GM12878 (cell line): ENCODE data around the gene PRUNE2. TPM values are rescaled to one million over a fixed set of nuclear protein-coding genes. Genes with fewer than 3 reads are reported as not detected.

ENCODE experiments used
- ATAC-seq: fragments of 200-7000 bp; cut with Tn5 transposase; 3 replicates; pipeline ENCODE4 v1.9.1; 2020; ENCODE audit warnings: mild to moderate bottlenecking, moderate library complexity
- BruUV-seq: library from RNA; stranded (reverse); fragments of 400-500 nt; replicated peaks from 2 replicates; lab custom pipeline; 2021; lab: Mats Ljungman, UMichigan
- CTCF ChIA-PET: fragments of 300-600 bp; sonication (Branson Sonifier 250); formaldehyde crosslinking; extraction: SDS; loops from one replicate; lab custom pipeline; 2021; ENCODE audit warnings: inconsistent platforms; lab: Yijun Ruan, JAX
- POLR2A ChIA-PET: fragments of 350-600 bp; formaldehyde crosslinking; extraction: SDS; loops from one replicate; lab custom pipeline; 2021; ENCODE audit warnings: inconsistent platforms; lab: Charles Lee
- RAD21 ChIA-PET: fragments of 300-600 bp; sonication (Branson Sonifier 250); formaldehyde crosslinking; loops from one replicate; lab custom pipeline; 2023; ENCODE audit warnings: antibody characterized with exemption; ENCODE audit not compliant: unreplicated experiment; lab: Charles Lee
- SMC1A ChIA-PET: fragments of 300-600 bp; sonication (Branson Sonifier 250); formaldehyde crosslinking; loops from one replicate; lab custom pipeline; 2023; ENCODE audit not compliant: unreplicated experiment, uncharacterized antibody; lab: Charles Lee
- DNase-seq: peaks from one replicate; pipeline ENCODE4 v3.0.0-alpha.2; 2011; ENCODE audit warnings: low read depth, low spot score
- FAIRE-seq: peaks from 3 replicates; lab custom pipeline; 2011; peaks lifted over from hg19 to GRCh38; lab: Jason Lieb, UNC
- H2AFZ ChIP-seq: 2 replicates; pipeline ENCODE4 v1.6.0; 2011; ENCODE audit warnings: low read depth, low read length, control low read depth; ENCODE audit not compliant: control insufficient read depth
- H3K27ac ChIP-seq: 2 replicates; pipeline ENCODE4 v1.5.1; 2011; ENCODE audit warnings: control low read depth; ENCODE audit not compliant: control insufficient read depth, insufficient read depth
- H3K27me3 ChIP-seq, 2 experiments: replicated peaks in 1 of 2; 2 replicates each; pipeline versions ENCODE4 v1.6.0 to v1.6.1; 2011; ENCODE audit warnings: low read length in 1 of 2; ENCODE audit not compliant: control insufficient read depth in 2 of 2, insufficient read depth in 2 of 2
- H3K36me3 ChIP-seq, 2 experiments: 2 replicates each; pipeline ENCODE4 v1.5.1; 2011; ENCODE audit warnings: low read length in 1 of 2; ENCODE audit not compliant: control insufficient read depth in 2 of 2, insufficient read depth in 2 of 2
- H3K4me1 ChIP-seq: 2 replicates; pipeline ENCODE4 v1.6.1; 2011; ENCODE audit warnings: mild to moderate bottlenecking, low read length, moderate library complexity, mixed read lengths; ENCODE audit not compliant: control insufficient read depth, insufficient read depth
- H3K4me2 ChIP-seq: 2 replicates; pipeline ENCODE4 v1.6.0; 2011; ENCODE audit warnings: control low read depth; ENCODE audit not compliant: control insufficient read depth, insufficient read depth
- H3K4me3 ChIP-seq: fragments of 200-600 bp; sonication (generic); 2 replicates; pipeline ENCODE4 v1.5.1; 2016
- H3K79me2 ChIP-seq: 2 replicates; pipeline ENCODE4 v1.6.0; 2011; ENCODE audit warnings: low read length; ENCODE audit not compliant: control insufficient read depth, insufficient read depth
- H3K9ac ChIP-seq: 2 replicates; pipeline ENCODE4 v1.8.0; 2011; ENCODE audit warnings: low read length, control low read depth, mixed read lengths; ENCODE audit not compliant: control insufficient read depth, insufficient read depth
- H3K9me3 ChIP-seq: replicated peaks from 3 replicates; pipeline ENCODE4 v1.5.1; 2011; ENCODE audit warnings: mild to moderate bottlenecking, low read length; ENCODE audit not compliant: control insufficient read depth, insufficient read depth
- H4K20me1 ChIP-seq: 2 replicates; pipeline ENCODE4 v1.6.0; 2011; ENCODE audit not compliant: control insufficient read depth, insufficient read depth
- ATF7 ChIP-seq: fragments of 450-650 bp; IDR thresholded peaks from 2 replicates; pipeline ENCODE4 v1.6.1; 2016; ENCODE audit warnings: low read depth, mild to moderate bottlenecking
- BCL3 ChIP-seq: IDR thresholded peaks from 2 replicates; pipeline ENCODE4 v1.6.1; 2011; ENCODE audit warnings: borderline replicate concordance, low read depth, mild to moderate bottlenecking, moderate library complexity, low read length; ENCODE audit not compliant: insufficient read depth, poor library complexity, severe bottlenecking
- EP300 ChIP-seq, 2 experiments: fragments of 150-350 bp in 1 of 2; IDR thresholded peaks; 2 replicates each; pipeline ENCODE4 v1.6.1; 2011 to 2012; ENCODE audit warnings: low read depth in 2 of 2, low read length in 2 of 2, borderline replicate concordance in 1 of 2, improper control_type of control experiment in 1 of 2, inconsistent platforms in 1 of 2; ENCODE audit not compliant: control insufficient read depth in 1 of 2
- FOXM1 ChIP-seq: IDR thresholded peaks from 2 replicates; pipeline ENCODE4 v1.6.1; 2012; ENCODE audit warnings: low read depth, mild to moderate bottlenecking, inconsistent platforms, low read length, moderate library complexity
- IRF4 ChIP-seq: IDR thresholded peaks from 2 replicates; pipeline ENCODE4 v1.6.1; 2011; ENCODE audit warnings: low read depth, low read length
- MAX ChIP-seq: IDR thresholded peaks from 2 replicates; pipeline ENCODE4 v1.6.1; 2012; ENCODE audit warnings: low read depth, low read length, improper control_type of control experiment
- MXI1 ChIP-seq: fragments of 150-350 bp; IDR thresholded peaks from 2 replicates; pipeline ENCODE4 v1.6.1; 2011; ENCODE audit warnings: low read depth, mild to moderate bottlenecking, inconsistent platforms, low read length, improper control_type of control experiment
- NBN ChIP-seq: fragments of 450-650 bp; IDR thresholded peaks from 2 replicates; pipeline ENCODE4 v1.6.1; 2016
- NFYB ChIP-seq: IDR thresholded peaks from 2 replicates; pipeline ENCODE4 v1.6.1; 2011; ENCODE audit warnings: low read depth, mild to moderate bottlenecking, low read length, improper control_type of control experiment, moderate library complexity; ENCODE audit not compliant: insufficient read depth
- NRF1 ChIP-seq: conservative IDR thresholded peaks from 2 replicates; pipeline ENCODE4 v1.6.1; 2011; ENCODE audit warnings: mild to moderate bottlenecking, low read depth, low read length, improper control_type of control experiment
- SIN3A ChIP-seq: IDR thresholded peaks from 2 replicates; pipeline ENCODE4 v1.6.1; 2012; ENCODE audit warnings: low read depth, low read length, improper control_type of control experiment
- USF1 ChIP-seq: IDR thresholded peaks from 2 replicates; pipeline ENCODE4 v1.6.1; 2011; ENCODE audit warnings: borderline replicate concordance, low read depth, mild to moderate bottlenecking, moderate library complexity, mixed read lengths, low read length; ENCODE audit not compliant: insufficient read depth; ENCODE audit errors: extremely low read length
- USF2 ChIP-seq: IDR thresholded peaks from 2 replicates; pipeline ENCODE4 v1.6.1; 2011; ENCODE audit warnings: low read depth, low read length, improper control_type of control experiment, borderline replicate concordance
- WGBS: methylation state at CpG from one replicate; pipeline ENCODE4 v1.1.6; 2016; ENCODE audit warnings: low lambda C conversion rate; ENCODE audit not compliant: insufficient replicate concordance, insufficient coverage; ENCODE audit errors: missing lambda C conversion rate; 5-methylcytosine and 5-hydroxymethylcytosine counted together
- in situ Hi-C: fragments of 300-500 bp; cut with MboI; formaldehyde crosslinking; loops from 9 replicates; pipeline ENCODE4 v1.14.3; 2018; ENCODE audit warnings: mixed read lengths
- intact Hi-C: fragments of 100-400 bp; cut with micrococcal nuclease; formaldehyde crosslinking; loops from one replicate; pipeline ENCODE4 v1.14.2; 2022; ENCODE audit not compliant: unreplicated experiment
- polyA plus RNA-seq, 11 experiments: library from polyadenylated mRNA; depleted of rRNA in 4 of 11; unstranded in 6 of 11; stranded (reverse) in 5 of 11; fragments of >200 nt; fragmentation: Nextera tagmentation in 4 of 11; fragmentation: Illumina TruSeq in 1 of 11; extraction: Ambion mirVana in 4 of 11; extraction: Trizol in 1 of 11; gene quantifications; 1 replicate in 1 of 11; 2 replicates in 10 of 11; pipeline versions ENCODE4 v1.2.1 to v1.2.3, GENCODE V29; 2011 to 2016; ENCODE audit warnings: inconsistent platforms in 2 of 11, missing spikeins in 2 of 11, low read depth in 1 of 11
- total RNA-seq, 4 experiments: library from RNA; depleted of rRNA in 3 of 4; stranded (reverse); fragments of >200 nt in 3 of 4; fragmentation: Illumina TruSeq in 1 of 4; extraction: Trizol in 1 of 4; gene quantifications; 2 replicates each; pipeline versions ENCODE4 v1.2.1 to v1.2.3, GENCODE V29; 2013 to 2021

The PRUNE2 gene
- total and polyA plus RNA-seq, 10 of the 15 experiments (the other 5 are each of a cell fraction or from before 2014, with no cell fraction given) = 0.07 to 0.63 (median 0.25) TPM

- Histone ChIP-seq H2AFZ (no peak overlapping the region), H4K20me1 (no peaks in the 10 kb centered on the region), H3K79me2 (no peaks in the 10 kb centered on the region), H3K4me2 (no peak overlapping the region), H3K27me3 (no peaks in the 10 kb centered on the region), H3K36me3 (no peaks in the 10 kb centered on the region), H3K9me3 (no peaks in the 10 kb centered on the region), H3K4me1 (peaks cover 19% of the 10 kb centered on the region), H3K9ac (no peak overlapping the region), H3K27ac (no peak overlapping the region), H3K4me3 (no peak overlapping the region)
- DNase-seq (no peak), FAIRE-seq (no peak), ATAC-seq (no peak)
- 40% methylated on average over 1 of the region's 1 CpG for WGBS
- ChIA-PET CTCF (interaction anchor here (0.6 to 1.7 kb wide), 3 partner anchors 13 to 28 kb away, joined by 3 read pairs; no protein-coding TSS in a partner anchor), SMC1A (interaction anchor here (1.4 kb wide), 1 partner anchor 11 kb away, joined by 4 read pairs; no protein-coding TSS in a partner anchor), RAD21 (no interaction called here), POLR2A (no interaction called here)
- intact Hi-C loops = no loop called here
- BruUV-seq = no TSS peak
- in situ Hi-C loops = no loop called here
- TF ChIP-seq MXI1 = no peak
- no peak for TF ChIP-seq NBN
- no peak for TF ChIP-seq IRF4
- no peak for TF ChIP-seq FOXM1
- no peak for TF ChIP-seq MAX
- no peak for TF ChIP-seq SIN3A
- no peak for TF ChIP-seq USF2
- TF ChIP-seq EP300 (IDR thresholded peaks at IDR 0.05; ENCODE audit: borderline replicate concordance in 1 of 2, control insufficient read depth in 1 of 2, low read depth in 2 of 2, low read length in 2 of 2) = no peak
- TF ChIP-seq ATF7 = no peak
- no peak for TF ChIP-seq USF1
- TF ChIP-seq NRF1 = no peak
- no peak for TF ChIP-seq NFYB
- TF ChIP-seq BCL3 = no peak
Measured at GRCh38 chr9:76642074-76642473, 263.8 kb downstream of the PRUNE2 start.
